Panc1 (cell line): ENCODE results near the gene MRTFA. TPM values are rescaled to one million over a fixed set of nuclear protein-coding genes. Genes with fewer than 3 reads are reported as not detected.

Experiments used
- ATAC-seq: fragments of 200-7000 bp; cut with Tn5 transposase; 2 replicates; pipeline ENCODE4 v1.9.1; 2020; ENCODE audit warnings: mild to moderate bottlenecking, moderate library complexity
- BruUV-seq: library from RNA; stranded (reverse); fragments of 400-500 nt; replicated peaks from 2 replicates; lab custom pipeline; 2021; lab: Mats Ljungman, UMichigan
- CTCF ChIA-PET: fragments of 300-600 bp; sonication (Branson Sonifier 250); formaldehyde crosslinking; loops from one replicate; lab custom pipeline; 2022; ENCODE audit warnings: antibody characterized with exemption; lab: Charles Lee
- POLR2A ChIA-PET: fragments of 300-600 bp; sonication (Branson Sonifier 250); formaldehyde crosslinking; loops from one replicate; lab custom pipeline; 2022; ENCODE audit warnings: antibody characterized with exemption; lab: Charles Lee
- DNase-seq: peaks from one replicate; pipeline ENCODE4 v3.0.0-alpha.2; 2010; ENCODE audit warnings: low read depth, low spot score
- H3K27ac ChIP-seq: 2 replicates; pipeline ENCODE4 v1.5.1; 2011; ENCODE audit warnings: mild to moderate bottlenecking, low read length, inconsistent platforms
- H3K27me3 ChIP-seq: fragments of 200-500 bp; sonication (Bioruptor generic); 2 replicates; pipeline ENCODE4 v1.6.0; 2014; ENCODE audit warnings: low read length, inconsistent platforms; ENCODE audit not compliant: control insufficient read depth, insufficient read depth
- H3K36me3 ChIP-seq: fragments of 200-500 bp; sonication (Bioruptor generic); 2 replicates; pipeline ENCODE4 v1.5.1; 2014; ENCODE audit warnings: inconsistent platforms, mild to moderate bottlenecking, low read length, moderate library complexity; ENCODE audit not compliant: control insufficient read depth, insufficient read depth
- H3K4me1 ChIP-seq: 2 replicates; pipeline ENCODE4 v1.5.1; 2011; ENCODE audit warnings: inconsistent platforms, mild to moderate bottlenecking, low read length, moderate library complexity; ENCODE audit not compliant: control insufficient read depth, insufficient read depth
- H3K4me3 ChIP-seq, 2 experiments: 2 replicates each; pipeline ENCODE4 v1.5.1; 2011 to 2012; ENCODE audit warnings: low read depth in 2 of 2, low read length in 2 of 2, mild to moderate bottlenecking in 2 of 2, inconsistent platforms in 1 of 2, moderate library complexity in 1 of 2
- H3K9me3 ChIP-seq: fragments of 200-500 bp; sonication (Bioruptor generic); 2 replicates; pipeline ENCODE4 v1.5.1; 2014; ENCODE audit warnings: low read depth, mild to moderate bottlenecking, inconsistent platforms, low read length, moderate library complexity; ENCODE audit not compliant: control insufficient read depth, insufficient read depth
- CTCF ChIP-seq: fragments of 450-650 bp; IDR thresholded peaks from 2 replicates; pipeline ENCODE4 v1.5.1; 2017; ENCODE audit warnings: mild to moderate bottlenecking
- POLR2AphosphoS5 ChIP-seq: IDR thresholded peaks from 2 replicates; pipeline ENCODE4 v1.6.1; 2012; ENCODE audit warnings: mild to moderate bottlenecking, low read depth, low read length, moderate library complexity
- REST ChIP-seq, 2 experiments: IDR thresholded peaks; 2 replicates each; pipeline ENCODE4 v1.6.1; 2011 to 2012; ENCODE audit warnings: low read depth in 2 of 2, control low read depth in 1 of 2, low read length in 1 of 2, mild to moderate bottlenecking in 1 of 2, moderate library complexity in 1 of 2; ENCODE audit not compliant: insufficient read depth in 1 of 2
- SIN3A ChIP-seq: IDR thresholded peaks from 2 replicates; pipeline ENCODE4 v1.6.1; 2012; ENCODE audit warnings: low read depth, mild to moderate bottlenecking, low read length, moderate library complexity, borderline replicate concordance; ENCODE audit not compliant: insufficient read depth
- TCF7L2 ChIP-seq: IDR thresholded peaks from 2 replicates; pipeline ENCODE4 v1.6.1; 2011; ENCODE audit warnings: mild to moderate bottlenecking, low read depth, low read length, inconsistent platforms
- in situ Hi-C: cut with HindIII; loops from 2 replicates; pipeline ENCODE4 v1.10.0; 2016; ENCODE audit warnings: low sequenced_read_pairs, low pct_unique_long_range_greater_than_20kb
- intact Hi-C: fragments of 100-400 bp; cut with micrococcal nuclease; formaldehyde crosslinking; loops from one replicate; pipeline ENCODE4 v1.10.0; 2022; ENCODE audit not compliant: unreplicated experiment
- total RNA-seq: library from RNA; stranded (reverse); gene quantifications from one replicate; pipeline ENCODE4 v1.2.1, GENCODE V29; 2021; ENCODE audit not compliant: unreplicated experiment

MRTFA gene
- total RNA-seq, 1 experiment from 2014 or later = 62.1 TPM

GRCh38 chr22:40441761-40442390, 194.6 kb downstream of the MRTFA start:
- no peak overlapping the region for H3K4me3 ChIP-seq
- peaks cover 17% of the 10 kb centered on the region for H3K4me1 ChIP-seq
- ATAC-seq = no peak
- no peak for DNase-seq
- H3K36me3 ChIP-seq = no peaks in the 10 kb centered on the region
- intact Hi-C loops (no loop called here), in situ Hi-C loops (no loop called here)
- POLR2A ChIA-PET = interaction anchor here (0.6 kb wide), 1 partner anchor 195 kb away, joined by 3 read pairs; no protein-coding TSS in a partner anchor
- CTCF ChIA-PET = interaction anchor here (0.6 kb wide), 1 partner anchor 50 kb away, joined by 3 read pairs; no protein-coding TSS in a partner anchor
- no peaks in the 10 kb centered on the region for H3K9me3 ChIP-seq
- TF ChIP-seq REST (IDR thresholded peaks at IDR 0.05; ENCODE audit: insufficient read depth in 1 of 2, low read depth in 2 of 2, low read length in 1 of 2) (no peak), CTCF (no peak), TCF7L2 (no peak), POLR2AphosphoS5 (no peak), SIN3A (no peak)
- BruUV-seq = no TSS peak
- no peak overlapping the region for H3K27ac ChIP-seq
- no peaks in the 10 kb centered on the region for H3K27me3 ChIP-seq

- no TSS peak for BruUV-seq
- intact Hi-C loops (loop anchor here (5.0 kb wide), 1 partner anchor 211 kb away; no protein-coding TSS in a partner anchor), in situ Hi-C loops (no loop called here)
- POLR2A ChIA-PET = no interaction called here
- no peaks in the 10 kb centered on the region for H3K27me3 ChIP-seq
- H3K27ac ChIP-seq = peak overlapping the region; percentile 71
- CTCF ChIA-PET = interaction anchor here (0.8 to 1.3 kb wide), 8 partner anchors 10 to 446 kb away, joined by 3 to 6 read pairs (median 4); no protein-coding TSS in a partner anchor
- H3K9me3 ChIP-seq = no peaks in the 10 kb centered on the region
- H3K4me1 ChIP-seq = peaks cover 22% of the 10 kb centered on the region
- H3K36me3 ChIP-seq = no peaks in the 10 kb centered on the region; the same call in 1 of the 2 replicates
- TF ChIP-seq CTCF = peak; percentile 69
- peak; percentile 75 for TF ChIP-seq TCF7L2
- no peak for TF ChIP-seq POLR2AphosphoS5
- DNase-seq (peak; percentile 36), ATAC-seq (peak; percentile 72)
- no peak overlapping the region for H3K4me3 ChIP-seq
Observed at GRCh38 chr22:40436505-40437431, 199.8 kb downstream of the MRTFA start.
